ENCODE data around the gene TSPY10. TPM values are rescaled to one million over a fixed set of nuclear protein-coding genes. Genes with fewer than 3 reads are reported as not detected.

Gene TSPY10, protein sequence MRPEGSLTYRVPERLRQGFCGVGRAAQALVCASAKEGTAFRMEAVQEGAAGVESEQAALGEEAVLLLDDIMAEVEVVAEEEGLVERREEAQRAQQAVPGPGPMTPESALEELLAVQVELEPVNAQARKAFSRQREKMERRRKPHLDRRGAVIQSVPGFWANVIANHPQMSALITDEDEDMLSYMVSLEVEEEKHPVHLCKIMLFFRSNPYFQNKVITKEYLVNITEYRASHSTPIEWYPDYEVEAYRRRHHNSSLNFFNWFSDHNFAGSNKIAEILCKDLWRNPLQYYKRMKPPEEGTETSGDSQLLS
- not detected in 2 replicates for total RNA-seq

DNA sequence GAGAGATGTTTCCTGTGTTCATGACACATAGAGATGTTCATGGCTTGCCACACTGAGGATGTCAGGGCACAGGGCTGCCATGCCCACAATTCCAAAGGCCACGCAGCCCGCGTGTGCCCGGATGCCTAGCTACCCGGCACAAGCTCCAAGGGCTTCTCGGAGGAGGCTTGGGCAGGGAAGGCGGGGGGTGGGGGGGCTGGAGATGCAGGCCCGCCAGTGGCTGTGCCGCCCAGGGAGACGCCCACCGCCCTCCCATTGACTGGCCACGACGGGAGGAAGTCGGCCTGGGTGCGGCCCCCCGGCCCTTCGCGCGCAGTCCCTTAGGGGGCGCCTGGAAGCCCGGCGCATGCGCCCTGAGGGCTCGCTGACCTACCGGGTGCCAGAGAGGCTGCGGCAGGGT, at the start of gene TSPY10:
TSS of gene TSPY10 (plus strand) at position 301 of the 400 bp plus-strand sequence. CDS start at position 347, 46 bp downstream.

DNA sequence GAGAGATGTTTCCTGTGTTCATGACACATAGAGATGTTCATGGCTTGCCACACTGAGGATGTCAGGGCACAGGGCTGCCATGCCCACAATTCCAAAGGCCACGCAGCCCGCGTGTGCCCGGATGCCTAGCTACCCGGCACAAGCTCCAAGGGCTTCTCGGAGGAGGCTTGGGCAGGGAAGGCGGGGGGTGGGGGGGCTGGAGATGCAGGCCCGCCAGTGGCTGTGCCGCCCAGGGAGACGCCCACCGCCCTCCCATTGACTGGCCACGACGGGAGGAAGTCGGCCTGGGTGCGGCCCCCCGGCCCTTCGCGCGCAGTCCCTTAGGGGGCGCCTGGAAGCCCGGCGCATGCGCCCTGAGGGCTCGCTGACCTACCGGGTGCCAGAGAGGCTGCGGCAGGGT, 40.7 kb upstream of the TSPY10 start, which contains the start of gene TSPY9:
TSS of gene TSPY9 (plus strand) at position 301 of the 400 bp plus-strand sequence. CDS start at position 347, 46 bp downstream.

Other genes with a start within 250 kb of the TSPY10 start
- gene TSPY4, start 190.4 kb upstream of the TSPY10 start, total RNA-seq, result not detected in 2 replicates
- not detected in 2 replicates for gene TSPY8, start 170.1 kb upstream of the TSPY10 start, total RNA-seq
- not detected in 2 replicates for gene TSPY3, start 129.5 kb upstream of the TSPY10 start, total RNA-seq
- not detected in 2 replicates for gene TSPY1, start 60.9 kb upstream of the TSPY10 start, total RNA-seq
- gene TSPY9, start 40.6 kb upstream of the TSPY10 start, total RNA-seq, result not detected in 2 replicates